Measurements from ENCODE around the gene SPEG. TPM values are rescaled to one million over a fixed set of nuclear protein-coding genes. Genes with fewer than 3 reads are reported as not detected.

Gene SPEG
- total and polyA plus RNA-seq, 2 experiments from 2014 or later, result 12.6 to 32.4 TPM

GRCh38 chr2:219501849-219502248 is 67.2 kb downstream of the SPEG start:
- no peak for TF ChIP-seq EZH2phosphoT487 (IDR thresholded peaks at IDR 0.05; ENCODE audit: unreplicated experiment)
- no peak for TF ChIP-seq POLR2AphosphoS5 (IDR thresholded peaks at IDR 0.05; ENCODE audit: low read depth)
- TF ChIP-seq CTCF (conservative IDR thresholded peaks at IDR 0.05; ENCODE audit: low read depth in 2 of 2), result no peak
- no peak for TF ChIP-seq ZNF331 (CRISPR knock-in tag; IDR thresholded peaks at IDR 0.05; ENCODE audit: low read depth)
- TF ChIP-seq EZH2 (IDR thresholded peaks at IDR 0.05; ENCODE audit: low read depth, unreplicated experiment), result no peak
- no peak for TF ChIP-seq ZNF114 (CRISPR knock-in tag; IDR thresholded peaks at IDR 0.05)
- TF ChIP-seq ZNF462 (CRISPR knock-in tag; IDR thresholded peaks at IDR 0.05), result no peak
- no peak for TF ChIP-seq ETS1 (IDR thresholded peaks at IDR 0.05)
- no peak for TF ChIP-seq JUNB (IDR thresholded peaks at IDR 0.05; ENCODE audit: unreplicated experiment)
- TF ChIP-seq NANOG (IDR thresholded peaks at IDR 0.05; ENCODE audit: borderline replicate concordance), result no peak
- TF ChIP-seq STAT1 (IDR thresholded peaks at IDR 0.05; ENCODE audit: unreplicated experiment), result no peak
- TF ChIP-seq, protein P1, sequence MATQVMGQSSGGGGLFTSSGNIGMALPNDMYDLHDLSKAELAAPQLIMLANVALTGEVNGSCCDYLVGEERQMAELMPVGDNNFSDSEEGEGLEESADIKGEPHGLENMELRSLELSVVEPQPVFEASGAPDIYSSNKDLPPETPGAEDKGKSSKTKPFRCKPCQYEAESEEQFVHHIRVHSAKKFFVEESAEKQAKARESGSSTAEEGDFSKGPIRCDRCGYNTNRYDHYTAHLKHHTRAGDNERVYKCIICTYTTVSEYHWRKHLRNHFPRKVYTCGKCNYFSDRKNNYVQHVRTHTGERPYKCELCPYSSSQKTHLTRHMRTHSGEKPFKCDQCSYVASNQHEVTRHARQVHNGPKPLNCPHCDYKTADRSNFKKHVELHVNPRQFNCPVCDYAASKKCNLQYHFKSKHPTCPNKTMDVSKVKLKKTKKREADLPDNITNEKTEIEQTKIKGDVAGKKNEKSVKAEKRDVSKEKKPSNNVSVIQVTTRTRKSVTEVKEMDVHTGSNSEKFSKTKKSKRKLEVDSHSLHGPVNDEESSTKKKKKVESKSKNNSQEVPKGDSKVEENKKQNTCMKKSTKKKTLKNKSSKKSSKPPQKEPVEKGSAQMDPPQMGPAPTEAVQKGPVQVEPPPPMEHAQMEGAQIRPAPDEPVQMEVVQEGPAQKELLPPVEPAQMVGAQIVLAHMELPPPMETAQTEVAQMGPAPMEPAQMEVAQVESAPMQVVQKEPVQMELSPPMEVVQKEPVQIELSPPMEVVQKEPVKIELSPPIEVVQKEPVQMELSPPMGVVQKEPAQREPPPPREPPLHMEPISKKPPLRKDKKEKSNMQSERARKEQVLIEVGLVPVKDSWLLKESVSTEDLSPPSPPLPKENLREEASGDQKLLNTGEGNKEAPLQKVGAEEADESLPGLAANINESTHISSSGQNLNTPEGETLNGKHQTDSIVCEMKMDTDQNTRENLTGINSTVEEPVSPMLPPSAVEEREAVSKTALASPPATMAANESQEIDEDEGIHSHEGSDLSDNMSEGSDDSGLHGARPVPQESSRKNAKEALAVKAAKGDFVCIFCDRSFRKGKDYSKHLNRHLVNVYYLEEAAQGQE (IDR thresholded peaks at IDR 0.05; ENCODE audit: unreplicated experiment), result no peak
- no peak for TF ChIP-seq CREB1 (CRISPR knock-in tag; IDR thresholded peaks at IDR 0.05; ENCODE audit: low read depth)
- Mint-ChIP-seq H3K9me3 (no peaks in the 10 kb centered on the region), H3K27me3 (ENCODE audit: insufficient read depth, low read depth, poor library complexity) (peaks cover 23% of the 10 kb centered on the region), H3K4me1 (peaks cover 62% of the 10 kb centered on the region), H3K4me3 (no peak overlapping the region; the same call in 2 of the 3 replicates), H3K27ac (peak overlapping the region; percentile 27; the same call in 1 of the 2 replicates), H3K36me3 (ENCODE audit: low read depth) (peaks cover 10% of the 10 kb centered on the region)
- peaks cover 21% of the 10 kb centered on the region for H3F3A ChIP-seq (replicated peaks; ENCODE audit: low read depth)
- peaks cover 45% of the 10 kb centered on the region for H3K4me1 ChIP-seq (ENCODE audit: insufficient read depth)
- H3K36me3 ChIP-seq (ENCODE audit: insufficient read depth), result no peaks in the 10 kb centered on the region
- no peaks in the 10 kb centered on the region for H4K20me1 ChIP-seq (replicated peaks; ENCODE audit: insufficient read depth)
- no peak overlapping the region for H3K27ac ChIP-seq (ENCODE audit: low read depth)
- H3K79me2 ChIP-seq (replicated peaks; ENCODE audit: insufficient read depth), result no peaks in the 10 kb centered on the region
- H2AFZ ChIP-seq, result no peak overlapping the region
- no peak for ATAC-seq
- no peak for DNase-seq (ENCODE audit: low spot score)
- no peaks in the 10 kb centered on the region for H3K9me2 ChIP-seq (ENCODE audit: insufficient read depth)
- H3K4me2 ChIP-seq, result no peak overlapping the region; the same call in 1 of the 2 replicates
- peaks cover 11% of the 10 kb centered on the region for H3K27me3 ChIP-seq (ENCODE audit: insufficient read depth)
- no peak overlapping the region for H3K4me3 ChIP-seq

Data from GM23338 (cell line).